ENCODE results near the gene RDH16. TPM values are rescaled to one million over a fixed set of nuclear protein-coding genes. Genes with fewer than 3 reads are reported as not detected.

RDH16 gene
- total RNA-seq, 3 donors from 2014 or later, result 0.14 to 0.28 (median 0.19) TPM

GRCh38 chr12:56958422-56958821, 1.0 kb upstream of the RDH16 start:
- intact Hi-C loops (cut with DNase I, micrococcal nuclease), result no loop called here
- no peaks in the 10 kb centered on the region for H3K36me3 ChIP-seq (ENCODE audit: low read depth)
- ATAC-seq (no peak), DNase-seq (no peak)
- TF ChIP-seq CTCF (IDR thresholded peaks at IDR 0.05), result no peak
- H3K4me3 ChIP-seq, result no peak overlapping the region
- H3K9me3 ChIP-seq, result peaks cover 9% of the 10 kb centered on the region
- no peaks in the 10 kb centered on the region for H3K4me1 ChIP-seq (ENCODE audit: low read depth)

GRCh38 chr12:56955631-56956256, 1.7 kb downstream of the RDH16 start:
- TF ChIP-seq CTCF (IDR thresholded peaks at IDR 0.05), result no peak
- intact Hi-C loops (cut with DNase I, micrococcal nuclease), result no loop called here
- ATAC-seq (no peak), DNase-seq (no peak)
- no peaks in the 10 kb centered on the region for H3K36me3 ChIP-seq (ENCODE audit: low read depth)
- no peaks in the 10 kb centered on the region for H3K4me1 ChIP-seq (ENCODE audit: low read depth)
- no peak overlapping the region for H3K4me3 ChIP-seq
- peaks cover 9% of the 10 kb centered on the region for H3K9me3 ChIP-seq

- no peak for TF ChIP-seq CTCF (IDR thresholded peaks at IDR 0.05)
- intact Hi-C loops (cut with DNase I, micrococcal nuclease), result no loop called here
- Histone ChIP-seq H3K4me1 (ENCODE audit: low read depth) (no peaks in the 10 kb centered on the region), H3K9me3 (peaks cover 9% of the 10 kb centered on the region), H3K36me3 (ENCODE audit: low read depth) (no peaks in the 10 kb centered on the region), H3K4me3 (no peak overlapping the region)
- ATAC-seq, result no peak
- no peak for DNase-seq
Measured at GRCh38 chr12:56954958-56955355, 2.5 kb downstream of the RDH16 start.

GRCh38 chr12:56954057-56954957, 3.1 kb downstream of the RDH16 start:
- Histone ChIP-seq H3K4me3 (no peak overlapping the region), H3K4me1 (ENCODE audit: low read depth) (no peaks in the 10 kb centered on the region), H3K9me3 (peaks cover 9% of the 10 kb centered on the region), H3K36me3 (ENCODE audit: low read depth) (no peaks in the 10 kb centered on the region)
- DNase-seq (no peak), ATAC-seq (no peak)
- intact Hi-C loops (cut with DNase I, micrococcal nuclease), result no loop called here
- no peak for TF ChIP-seq CTCF (IDR thresholded peaks at IDR 0.05)

GRCh38 chr12:56953314-56953713, 4.1 kb downstream of the RDH16 start:
- ATAC-seq, result no peak
- intact Hi-C loops (cut with DNase I, micrococcal nuclease), result no loop called here
- Histone ChIP-seq H3K36me3 (ENCODE audit: low read depth) (no peaks in the 10 kb centered on the region), H3K4me1 (ENCODE audit: low read depth) (no peaks in the 10 kb centered on the region), H3K9me3 (peaks cover 4% of the 10 kb centered on the region), H3K4me3 (no peak overlapping the region)
- TF ChIP-seq CTCF (IDR thresholded peaks at IDR 0.05), result no peak
- no peak for DNase-seq
